ENCODE results near the gene MAMDC2. TPM values are rescaled to one million over a fixed set of nuclear protein-coding genes. Genes with fewer than 3 reads are reported as not detected.
A peak's percentile ranks its signal among the peaks of the same experiment; 100 is the strongest.

Gene MAMDC2, protein sequence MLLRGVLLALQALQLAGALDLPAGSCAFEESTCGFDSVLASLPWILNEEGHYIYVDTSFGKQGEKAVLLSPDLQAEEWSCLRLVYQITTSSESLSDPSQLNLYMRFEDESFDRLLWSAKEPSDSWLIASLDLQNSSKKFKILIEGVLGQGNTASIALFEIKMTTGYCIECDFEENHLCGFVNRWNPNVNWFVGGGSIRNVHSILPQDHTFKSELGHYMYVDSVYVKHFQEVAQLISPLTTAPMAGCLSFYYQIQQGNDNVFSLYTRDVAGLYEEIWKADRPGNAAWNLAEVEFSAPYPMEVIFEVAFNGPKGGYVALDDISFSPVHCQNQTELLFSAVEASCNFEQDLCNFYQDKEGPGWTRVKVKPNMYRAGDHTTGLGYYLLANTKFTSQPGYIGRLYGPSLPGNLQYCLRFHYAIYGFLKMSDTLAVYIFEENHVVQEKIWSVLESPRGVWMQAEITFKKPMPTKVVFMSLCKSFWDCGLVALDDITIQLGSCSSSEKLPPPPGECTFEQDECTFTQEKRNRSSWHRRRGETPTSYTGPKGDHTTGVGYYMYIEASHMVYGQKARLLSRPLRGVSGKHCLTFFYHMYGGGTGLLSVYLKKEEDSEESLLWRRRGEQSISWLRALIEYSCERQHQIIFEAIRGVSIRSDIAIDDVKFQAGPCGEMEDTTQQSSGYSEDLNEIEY
- 3.3 TPM for polyA plus RNA-seq (2013, experiment 1 of 2)
- 3.7 TPM for polyA plus RNA-seq (2013, experiment 2 of 2)

DNA sequence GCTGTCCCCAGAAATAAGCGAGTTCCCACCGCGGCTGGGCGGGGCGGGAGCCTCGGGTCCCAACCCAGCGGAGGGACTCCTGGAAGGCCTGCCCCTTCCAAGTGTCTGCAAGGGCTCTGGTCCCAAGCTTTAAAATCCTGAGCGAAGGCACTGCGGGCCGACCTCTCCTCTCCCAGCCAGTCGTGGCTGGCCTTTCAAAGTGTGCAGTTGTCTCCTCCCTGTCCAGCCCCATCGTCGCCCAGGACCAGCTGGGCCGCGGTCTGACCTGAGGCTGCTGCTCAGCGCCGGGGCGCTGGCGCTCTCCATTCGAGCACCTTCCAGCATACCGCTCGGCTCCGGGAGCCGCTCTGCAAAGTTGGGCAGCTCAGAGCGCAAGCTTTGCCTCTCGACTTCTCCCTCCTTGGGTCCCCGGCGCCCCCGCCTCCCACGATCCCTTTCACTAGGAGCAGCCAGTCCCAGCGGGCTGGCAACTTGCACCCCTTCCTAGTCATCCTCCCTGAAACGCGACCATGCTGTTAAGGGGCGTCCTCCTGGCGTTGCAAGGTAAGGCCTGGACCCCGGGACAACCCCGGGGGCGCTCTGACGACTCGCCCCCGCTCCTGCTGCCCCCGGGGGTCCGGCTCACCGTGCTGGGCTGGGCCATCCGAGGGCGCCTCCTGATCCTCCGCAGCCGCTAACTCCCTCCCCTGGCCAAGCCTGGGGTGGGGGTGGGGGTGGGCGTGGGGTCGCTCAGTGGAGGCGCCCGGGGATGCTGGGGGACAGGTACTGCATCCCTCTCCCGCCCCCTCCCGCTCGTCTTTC is at the start of gene MAMDC2:
Gene MAMDC2, plus strand, starts transcription at position 160 of the 801 bp plus-strand sequence. Its CDS starts 350 bp downstream, at position 510.
- no peak within 1 kb of the TSS for H2BK15ac ChIP-seq (replicated peaks; ENCODE audit: low read depth)
- no peak within 1 kb of the TSS for H4K5ac ChIP-seq (ENCODE audit: low read length)
- H3K18ac ChIP-seq (ENCODE audit: low read length): peak within 1 kb of the TSS; percentile 33
- H3K23ac ChIP-seq (ENCODE audit: low read length): no peak within 1 kb of the TSS
- no peaks in the 10 kb centered on the region for H3K27me3 ChIP-seq (ENCODE audit: insufficient read depth, low read length, poor library complexity)
- peak within 1 kb of the TSS; percentile 71 for H3K9ac ChIP-seq (ENCODE audit: low read length)
- no peak within 1 kb of the TSS for H2BK5ac ChIP-seq (ENCODE audit: low read length)
- peak within 1 kb of the TSS; percentile 31 for H3K56ac ChIP-seq (ENCODE audit: low read length)
- H3K27ac ChIP-seq (ENCODE audit: low read depth, low read length): peak within 1 kb of the TSS; percentile 33
- H4K8ac ChIP-seq (ENCODE audit: low read depth, low read length): no peak within 1 kb of the TSS
- no peak within 1 kb of the TSS for H3K4ac ChIP-seq (ENCODE audit: low read depth, low read length)
- no peaks in the 10 kb centered on the region for H3K79me1 ChIP-seq (ENCODE audit: low read length)
- peak within 1 kb of the TSS; percentile 41 for H3K4me3 ChIP-seq (ENCODE audit: low read length)
- H3K79me2 ChIP-seq (ENCODE audit: control insufficient read depth, insufficient read depth, low read length): no peaks in the 10 kb centered on the region
- peak; percentile 73 for DNase-seq
- peak within 1 kb of the TSS; percentile 85 for H3K4me2 ChIP-seq (ENCODE audit: low read length)
- no peak within 1 kb of the TSS for H2BK120ac ChIP-seq (ENCODE audit: low read depth, low read length)
- no peak within 1 kb of the TSS for H2AK5ac ChIP-seq (ENCODE audit: low read length)
- peaks cover 4% of the 10 kb centered on the region for H3K4me1 ChIP-seq (ENCODE audit: control insufficient read depth, low read depth, low read length)
- H3K36me3 ChIP-seq (ENCODE audit: control insufficient read depth, insufficient read depth, low read length): no peaks in the 10 kb centered on the region
- no CpG with 5 or more reads among the region's 55 CpGs for WGBS (ENCODE audit: extremely low coverage, insufficient coverage, low lambda C conversion rate)

DNA sequence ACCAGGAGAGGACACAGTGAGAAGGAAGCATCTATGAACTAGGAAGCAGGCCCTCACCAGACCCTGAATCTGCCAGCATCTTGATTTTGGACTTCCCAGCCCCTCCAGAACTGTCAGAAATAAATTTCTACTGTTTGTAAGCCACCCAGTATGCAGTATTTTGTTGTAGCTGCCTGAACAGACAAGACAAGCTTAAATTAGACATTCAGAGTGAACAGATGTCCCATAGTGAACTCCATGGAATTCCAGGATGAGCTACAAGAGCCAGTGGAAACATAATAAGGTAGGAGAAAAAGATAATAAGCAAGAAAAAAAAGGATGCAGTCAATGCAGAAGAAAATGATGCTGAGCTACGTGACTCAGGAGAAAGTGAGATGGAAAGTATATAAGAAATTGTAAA is 47.8 kb upstream of the MAMDC2 start:
- 100% methylated on average over 1 of the region's 1 CpG for WGBS (ENCODE audit: extremely low coverage, insufficient coverage, low lambda C conversion rate)
- Histone ChIP-seq H3K79me1 (ENCODE audit: low read length) (no peaks in the 10 kb centered on the region), H3K4me1 (ENCODE audit: control insufficient read depth, low read depth, low read length) (no peaks in the 10 kb centered on the region), H3K4ac (ENCODE audit: low read depth, low read length) (no peak overlapping the region), H3K4me3 (ENCODE audit: low read length) (no peak overlapping the region), H3K27ac (ENCODE audit: low read depth, low read length) (no peak overlapping the region), H3K23ac (ENCODE audit: low read length) (no peak overlapping the region), H3K36me3 (ENCODE audit: control insufficient read depth, insufficient read depth, low read length) (no peaks in the 10 kb centered on the region), H3K18ac (ENCODE audit: low read length) (no peak overlapping the region), H3K9ac (ENCODE audit: low read length) (no peak overlapping the region), H2BK15ac (replicated peaks; ENCODE audit: low read depth) (no peak overlapping the region), H2BK120ac (ENCODE audit: low read depth, low read length) (no peak overlapping the region), H3K27me3 (ENCODE audit: insufficient read depth, low read length, poor library complexity) (no peaks in the 10 kb centered on the region), H3K56ac (ENCODE audit: low read length) (no peak overlapping the region), H3K4me2 (ENCODE audit: low read length) (no peak overlapping the region), H4K8ac (ENCODE audit: low read depth, low read length) (no peak overlapping the region), H2BK5ac (ENCODE audit: low read length) (no peak overlapping the region), H2AK5ac (ENCODE audit: low read length) (no peak overlapping the region), H4K5ac (ENCODE audit: low read length) (no peak overlapping the region), H3K79me2 (ENCODE audit: control insufficient read depth, insufficient read depth, low read length) (no peaks in the 10 kb centered on the region)
- no peak for DNase-seq

DNA sequence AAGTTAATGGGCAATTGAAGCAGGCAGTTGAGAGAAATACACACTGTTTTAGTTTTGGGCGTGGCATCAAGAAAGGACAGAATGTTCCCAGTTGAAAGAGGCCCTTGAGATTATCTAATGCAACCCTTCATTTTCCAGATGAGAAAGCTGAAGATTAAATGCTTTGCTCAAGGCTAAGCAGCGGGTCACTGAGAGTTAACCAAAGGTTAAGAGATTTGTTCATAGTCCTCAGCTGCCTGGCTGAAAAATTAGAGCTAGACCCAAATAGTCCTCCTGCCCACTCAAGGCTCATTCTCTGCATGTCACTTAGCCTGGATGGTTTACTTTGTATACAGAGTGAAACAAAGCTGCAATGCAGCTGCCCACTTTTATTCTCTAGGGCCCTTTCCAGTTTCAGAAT is 46.7 kb upstream of the MAMDC2 start:
- Histone ChIP-seq H2BK5ac (ENCODE audit: low read length) (no peak overlapping the region), H3K79me1 (ENCODE audit: low read length) (no peaks in the 10 kb centered on the region), H4K8ac (ENCODE audit: low read depth, low read length) (no peak overlapping the region), H3K27ac (ENCODE audit: low read depth, low read length) (no peak overlapping the region), H3K4me3 (ENCODE audit: low read length) (no peak overlapping the region), H3K23ac (ENCODE audit: low read length) (no peak overlapping the region), H2BK120ac (ENCODE audit: low read depth, low read length) (no peak overlapping the region), H3K18ac (ENCODE audit: low read length) (no peak overlapping the region), H2AK5ac (ENCODE audit: low read length) (no peak overlapping the region), H3K4ac (ENCODE audit: low read depth, low read length) (no peak overlapping the region), H3K27me3 (ENCODE audit: insufficient read depth, low read length, poor library complexity) (no peaks in the 10 kb centered on the region), H3K4me2 (ENCODE audit: low read length) (no peak overlapping the region), H3K4me1 (ENCODE audit: control insufficient read depth, low read depth, low read length) (no peaks in the 10 kb centered on the region), H3K79me2 (ENCODE audit: control insufficient read depth, insufficient read depth, low read length) (no peaks in the 10 kb centered on the region), H2BK15ac (replicated peaks; ENCODE audit: low read depth) (no peak overlapping the region), H3K56ac (ENCODE audit: low read length) (no peak overlapping the region), H3K9ac (ENCODE audit: low read length) (no peak overlapping the region), H4K5ac (ENCODE audit: low read length) (no peak overlapping the region), H3K36me3 (ENCODE audit: control insufficient read depth, insufficient read depth, low read length) (no peaks in the 10 kb centered on the region)
- WGBS (ENCODE audit: extremely low coverage, insufficient coverage, low lambda C conversion rate): no CpG with 5 or more reads among the region's 2 CpGs
- no peak for DNase-seq

DNA sequence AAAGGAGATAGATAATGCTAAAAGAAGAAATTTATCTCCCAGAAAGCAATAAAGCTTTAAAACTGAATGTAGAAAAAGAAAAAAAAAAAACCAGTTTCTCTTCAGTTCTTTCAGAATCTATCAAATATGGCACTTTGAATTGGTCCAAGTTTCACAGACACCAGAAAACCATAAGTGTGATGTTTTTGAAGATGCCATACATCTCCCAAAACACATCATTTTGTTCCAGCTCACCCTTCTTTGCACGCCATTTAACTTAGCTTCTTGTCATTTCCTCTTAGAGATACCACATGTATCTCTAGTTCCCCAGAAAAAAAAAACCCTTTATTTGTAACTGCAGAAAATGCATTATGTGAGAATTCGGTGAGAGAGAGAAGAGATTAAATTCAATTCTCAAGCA is 46.1 kb upstream of the MAMDC2 start:
- no peak overlapping the region for H3K4ac ChIP-seq (ENCODE audit: low read depth, low read length)
- H3K18ac ChIP-seq (ENCODE audit: low read length): no peak overlapping the region
- no peak overlapping the region for H2BK120ac ChIP-seq (ENCODE audit: low read depth, low read length)
- no peak overlapping the region for H2BK5ac ChIP-seq (ENCODE audit: low read length)
- H3K4me3 ChIP-seq (ENCODE audit: low read length): no peak overlapping the region
- H3K23ac ChIP-seq (ENCODE audit: low read length): no peak overlapping the region
- H3K4me1 ChIP-seq (ENCODE audit: control insufficient read depth, low read depth, low read length): no peaks in the 10 kb centered on the region
- no peak overlapping the region for H3K27ac ChIP-seq (ENCODE audit: low read depth, low read length)
- DNase-seq: no peak
- no peaks in the 10 kb centered on the region for H3K79me1 ChIP-seq (ENCODE audit: low read length)
- H3K79me2 ChIP-seq (ENCODE audit: control insufficient read depth, insufficient read depth, low read length): no peaks in the 10 kb centered on the region
- H4K8ac ChIP-seq (ENCODE audit: low read depth, low read length): no peak overlapping the region
- WGBS (ENCODE audit: extremely low coverage, insufficient coverage, low lambda C conversion rate): no CpG with 5 or more reads among the region's 2 CpGs
- no peak overlapping the region for H4K5ac ChIP-seq (ENCODE audit: low read length)
- H3K27me3 ChIP-seq (ENCODE audit: insufficient read depth, low read length, poor library complexity): no peaks in the 10 kb centered on the region
- no peak overlapping the region for H3K4me2 ChIP-seq (ENCODE audit: low read length)
- no peak overlapping the region for H3K56ac ChIP-seq (ENCODE audit: low read length)
- no peak overlapping the region for H2BK15ac ChIP-seq (replicated peaks; ENCODE audit: low read depth)
- H3K36me3 ChIP-seq (ENCODE audit: control insufficient read depth, insufficient read depth, low read length): no peaks in the 10 kb centered on the region
- no peak overlapping the region for H3K9ac ChIP-seq (ENCODE audit: low read length)
- no peak overlapping the region for H2AK5ac ChIP-seq (ENCODE audit: low read length)

DNA sequence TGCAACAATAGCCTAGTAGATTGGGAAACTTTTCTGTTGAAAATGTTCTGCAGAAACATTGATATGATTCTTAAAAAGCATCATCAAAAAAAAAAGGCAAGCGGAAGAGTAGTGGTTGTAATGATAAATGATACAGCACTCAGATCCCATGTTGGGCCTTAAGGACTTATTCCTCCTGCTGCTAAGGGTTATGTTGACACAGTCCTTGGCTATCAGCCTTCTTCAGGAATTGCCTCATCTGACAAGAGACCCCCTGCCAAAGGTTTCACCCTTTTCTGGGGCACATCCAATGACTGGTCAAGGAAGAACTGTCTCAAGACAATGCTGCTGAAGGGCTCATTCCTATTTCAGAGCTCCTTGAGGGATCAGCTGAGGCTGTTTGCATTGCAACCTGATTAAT is 44.3 kb upstream of the MAMDC2 start:
- Histone ChIP-seq H2BK5ac (ENCODE audit: low read length) (no peak overlapping the region), H2BK15ac (replicated peaks; ENCODE audit: low read depth) (no peak overlapping the region), H3K4me3 (ENCODE audit: low read length) (no peak overlapping the region), H3K23ac (ENCODE audit: low read length) (no peak overlapping the region), H2BK120ac (ENCODE audit: low read depth, low read length) (no peak overlapping the region), H3K18ac (ENCODE audit: low read length) (no peak overlapping the region), H3K27me3 (ENCODE audit: insufficient read depth, low read length, poor library complexity) (no peaks in the 10 kb centered on the region), H3K79me2 (ENCODE audit: control insufficient read depth, insufficient read depth, low read length) (no peaks in the 10 kb centered on the region), H3K27ac (ENCODE audit: low read depth, low read length) (no peak overlapping the region), H4K5ac (ENCODE audit: low read length) (no peak overlapping the region), H2AK5ac (ENCODE audit: low read length) (no peak overlapping the region), H4K8ac (ENCODE audit: low read depth, low read length) (no peak overlapping the region), H3K36me3 (ENCODE audit: control insufficient read depth, insufficient read depth, low read length) (no peaks in the 10 kb centered on the region), H3K4me2 (ENCODE audit: low read length) (no peak overlapping the region), H3K9ac (ENCODE audit: low read length) (no peak overlapping the region), H3K79me1 (ENCODE audit: low read length) (no peaks in the 10 kb centered on the region), H3K4ac (ENCODE audit: low read depth, low read length) (no peak overlapping the region), H3K56ac (ENCODE audit: low read length) (no peak overlapping the region), H3K4me1 (ENCODE audit: control insufficient read depth, low read depth, low read length) (no peaks in the 10 kb centered on the region)
- no CpG with 5 or more reads among the region's 1 CpG for WGBS (ENCODE audit: extremely low coverage, insufficient coverage, low lambda C conversion rate)
- DNase-seq: no peak
